K562 (cell line): ENCODE data around the gene NYAP1. TPM values are rescaled to one million over a fixed set of nuclear protein-coding genes. Genes with fewer than 3 reads are reported as not detected.

ENCODE experiments used
- ARHGAP35 ChIP-seq: fragments of 450-650 bp; IDR thresholded peaks from 2 replicates; pipeline ENCODE4 v1.6.1; 2018; ENCODE audit not compliant: partially characterized antibody
- ESRRA ChIP-seq: fragments of 450-650 bp; IDR thresholded peaks from 2 replicates; pipeline ENCODE4 v1.6.1; 2014; ENCODE audit warnings: low read depth, mild to moderate bottlenecking, moderate library complexity, borderline replicate concordance
- HOXB6 ChIP-seq: fragments of 250-450 bp; sonication (Bioruptor Pico); IDR thresholded peaks from 2 replicates; pipeline ENCODE4 v1.5.1; 2022; ENCODE audit warnings: mild to moderate bottlenecking, borderline replicate concordance
- JUND ChIP-seq, 2 experiments: IDR thresholded peaks; 2 replicates in 1 of 2; 3 replicates in 1 of 2; pipeline ENCODE4 v1.6.1; 2011; ENCODE audit warnings: borderline replicate concordance in 2 of 2, low read depth in 2 of 2, low read length in 2 of 2, improper control_type of control experiment in 1 of 2, missing biosample characterization in 1 of 2, missing genetic modification characterization in 1 of 2, missing genetic modification reagents in 1 of 2
- KAT7 ChIP-seq: sonication (generic); formaldehyde crosslinking; IDR thresholded peaks from 2 replicates; pipeline ENCODE4 v1.8.0; 2022; ENCODE audit warnings: missing genetic modification reagents, mild to moderate bottlenecking, borderline replicate concordance
- MCM7 ChIP-seq, 2 experiments: fragments of 450-650 bp; IDR thresholded peaks; 2 replicates each; pipeline ENCODE4 v1.6.1; 2016 to 2018
- NFE2 ChIP-seq: IDR thresholded peaks from 2 replicates; pipeline ENCODE4 v1.6.1; 2014; ENCODE audit warnings: antibody characterized with exemption, low read depth
- NR0B1 ChIP-seq: fragments of 450-650 bp; IDR thresholded peaks from one replicate; pipeline ENCODE4 v1.6.1; 2018; ENCODE audit warnings: mild to moderate bottlenecking, moderate library complexity; ENCODE audit not compliant: partially characterized antibody
- RBM22 ChIP-seq: fragments of 200-400 bp; formaldehyde crosslinking; IDR thresholded peaks from 2 replicates; pipeline ENCODE4 v1.6.1; 2018; ENCODE audit warnings: low read length, low read depth; ENCODE audit not compliant: poor library complexity, severe bottlenecking
- SP2 ChIP-seq: IDR thresholded peaks from 2 replicates; pipeline ENCODE4 v1.6.1; 2011; ENCODE audit warnings: mild to moderate bottlenecking, low read depth, low read length, moderate library complexity; ENCODE audit not compliant: poor library complexity, severe bottlenecking; ENCODE audit errors: extremely low read depth
- TAF1 ChIP-seq: IDR thresholded peaks from 2 replicates; pipeline ENCODE4 v1.6.1; 2011; ENCODE audit warnings: mild to moderate bottlenecking, low read length, moderate library complexity; ENCODE audit not compliant: insufficient read depth, control insufficient read depth, severe bottlenecking; ENCODE audit errors: extremely low read depth
- U2AF2 ChIP-seq: fragments of 200-400 bp; formaldehyde crosslinking; optimal IDR thresholded peaks from 2 replicates; pipeline ENCODE3; 2017; ENCODE audit warnings: low read depth, mild to moderate bottlenecking, low read length
- USF1 ChIP-seq: sonication (generic); formaldehyde crosslinking; IDR thresholded peaks from 2 replicates; pipeline ENCODE4 v1.9.0; 2022; ENCODE audit warnings: mild to moderate bottlenecking, missing genetic modification reagents
- ZC3H11A ChIP-seq: IDR thresholded peaks from 2 replicates; pipeline ENCODE4 v1.6.1; 2012; ENCODE audit warnings: low read depth, low read length, improper control_type of control experiment
- ZNF165 ChIP-seq: fragments of 250-450 bp; sonication (Bioruptor Pico); IDR thresholded peaks from 2 replicates; pipeline ENCODE4 v1.4.0; 2020; ENCODE audit warnings: borderline replicate concordance
- ZNF347 ChIP-seq: fragments of 450-650 bp; formaldehyde crosslinking; IDR thresholded peaks from 2 replicates; pipeline ENCODE4 v1.4.0; 2020; ENCODE audit warnings: low read depth, mild to moderate bottlenecking, moderate library complexity
- ZNF589 ChIP-seq: fragments of 200-800 bp; sonication (Bioruptor generic); IDR thresholded peaks from 2 replicates; pipeline ENCODE4 v1.6.1; 2016; ENCODE audit warnings: low read depth, missing genetic modification characterization, missing compliant biosample characterization
- polyA plus RNA-seq, 8 experiments: library from polyadenylated mRNA; depleted of rRNA in 4 of 8; stranded (reverse) in 5 of 8; unstranded in 3 of 8; fragments of >200 nt; fragmentation: Nextera tagmentation in 2 of 8; fragmentation: Illumina TruSeq in 1 of 8; extraction: Ambion mirVana in 2 of 8; extraction: Trizol in 1 of 8; gene quantifications; 2 replicates each; pipeline versions ENCODE4 v1.2.1 to v1.2.3, GENCODE V29; 2011 to 2014; ENCODE audit warnings: inconsistent platforms in 1 of 8, missing spikeins in 1 of 8
- total RNA-seq, 7 experiments: library from RNA; depleted of rRNA in 6 of 7; stranded (reverse); fragments of >200 nt in 6 of 7; fragmentation: Illumina TruSeq in 2 of 7; extraction: Trizol in 2 of 7; gene quantifications; 2 replicates each; pipeline versions ENCODE4 v1.2.1 to v1.2.3, GENCODE V29; 2011 to 2021; ENCODE audit warnings: low replicate concordance in 1 of 7
- TF ChIP-seq, protein P1 (sequence below): fragments of 450-650 bp; IDR thresholded peaks from 2 replicates; pipeline ENCODE4 v1.6.1; 2014; ENCODE audit warnings: low read depth, mild to moderate bottlenecking, moderate library complexity, borderline replicate concordance
- TF ChIP-seq, protein P2 (sequence below), 2 experiments: fragments of 450-650 bp; conservative IDR thresholded peaks; 2 replicates each; pipeline ENCODE4 v1.6.1; 2017; ENCODE audit warnings: mild to moderate bottlenecking in 2 of 2, moderate library complexity in 2 of 2
- TF ChIP-seq, protein P3 (sequence below): sonication (generic); formaldehyde crosslinking; IDR thresholded peaks from 2 replicates; pipeline ENCODE4 v1.8.1; 2023; ENCODE audit warnings: mild to moderate bottlenecking, missing genetic modification reagents

The NYAP1 gene
- total and polyA plus RNA-seq, 9 of the 15 experiments (the other 6 are each of a cell fraction or from before 2014, with no cell fraction given): 0.11 to 0.88 (median 0.22) TPM; not detected in 2

- TF ChIP-seq, protein P1, sequence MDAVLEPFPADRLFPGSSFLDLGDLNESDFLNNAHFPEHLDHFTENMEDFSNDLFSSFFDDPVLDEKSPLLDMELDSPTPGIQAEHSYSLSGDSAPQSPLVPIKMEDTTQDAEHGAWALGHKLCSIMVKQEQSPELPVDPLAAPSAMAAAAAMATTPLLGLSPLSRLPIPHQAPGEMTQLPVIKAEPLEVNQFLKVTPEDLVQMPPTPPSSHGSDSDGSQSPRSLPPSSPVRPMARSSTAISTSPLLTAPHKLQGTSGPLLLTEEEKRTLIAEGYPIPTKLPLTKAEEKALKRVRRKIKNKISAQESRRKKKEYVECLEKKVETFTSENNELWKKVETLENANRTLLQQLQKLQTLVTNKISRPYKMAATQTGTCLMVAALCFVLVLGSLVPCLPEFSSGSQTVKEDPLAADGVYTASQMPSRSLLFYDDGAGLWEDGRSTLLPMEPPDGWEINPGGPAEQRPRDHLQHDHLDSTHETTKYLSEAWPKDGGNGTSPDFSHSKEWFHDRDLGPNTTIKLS: peak; percentile 60; the same call in 1 of the 2 replicates
- no peak for TF ChIP-seq ZNF347 (CRISPR knock-in tag)
- TF ChIP-seq NFE2: no peak; the same call in 1 of the 2 replicates
- 0 out of 2 replicates have a peak, but pooled peaks have one; percentile 13 for TF ChIP-seq ESRRA
- no peak for TF ChIP-seq ZNF165 (CRISPR knock-in tag)
- TF ChIP-seq MCM7 (IDR thresholded peaks at IDR 0.05): no peak
- TF ChIP-seq USF1 (CRISPR knock-in tag): peak; percentile 70
- no peak for TF ChIP-seq U2AF2
- peak; percentile 85; the same call in 1 of the 2 replicates for TF ChIP-seq KAT7 (CRISPR knock-in tag)
- TF ChIP-seq ARHGAP35: no peak
- no peak for TF ChIP-seq RBM22
- TF ChIP-seq JUND (IDR thresholded peaks at IDR 0.05; ENCODE audit: borderline replicate concordance, low read depth, low read length): peak; percentile 71
- TF ChIP-seq JUND (tag; IDR thresholded peaks at IDR 0.05; ENCODE audit: borderline replicate concordance, low read depth, low read length): peak; percentile 69; the same call in 1 of the 3 replicates
- no peak for TF ChIP-seq ZC3H11A
- no peak for TF ChIP-seq HOXB6 (CRISPR knock-in tag)
- TF ChIP-seq ZNF589 (CRISPR knock-in tag): no peak
- TF ChIP-seq, protein P2, sequence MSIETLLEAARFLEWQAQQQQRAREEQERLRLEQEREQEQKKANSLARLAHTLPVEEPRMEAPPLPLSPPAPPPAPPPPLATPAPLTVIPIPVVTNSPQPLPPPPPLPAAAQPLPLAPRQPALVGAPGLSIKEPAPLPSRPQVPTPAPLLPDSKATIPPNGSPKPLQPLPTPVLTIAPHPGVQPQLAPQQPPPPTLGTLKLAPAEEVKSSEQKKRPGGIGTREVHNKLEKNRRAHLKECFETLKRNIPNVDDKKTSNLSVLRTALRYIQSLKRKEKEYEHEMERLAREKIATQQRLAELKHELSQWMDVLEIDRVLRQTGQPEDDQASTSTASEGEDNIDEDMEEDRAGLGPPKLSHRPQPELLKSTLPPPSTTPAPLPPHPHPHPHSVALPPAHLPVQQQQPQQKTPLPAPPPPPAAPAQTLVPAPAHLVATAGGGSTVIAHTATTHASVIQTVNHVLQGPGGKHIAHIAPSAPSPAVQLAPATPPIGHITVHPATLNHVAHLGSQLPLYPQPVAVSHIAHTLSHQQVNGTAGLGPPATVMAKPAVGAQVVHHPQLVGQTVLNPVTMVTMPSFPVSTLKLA (conservative IDR thresholded peaks at IDR 0.05): peak; percentile 99 to 100
- TF ChIP-seq, protein P3, sequence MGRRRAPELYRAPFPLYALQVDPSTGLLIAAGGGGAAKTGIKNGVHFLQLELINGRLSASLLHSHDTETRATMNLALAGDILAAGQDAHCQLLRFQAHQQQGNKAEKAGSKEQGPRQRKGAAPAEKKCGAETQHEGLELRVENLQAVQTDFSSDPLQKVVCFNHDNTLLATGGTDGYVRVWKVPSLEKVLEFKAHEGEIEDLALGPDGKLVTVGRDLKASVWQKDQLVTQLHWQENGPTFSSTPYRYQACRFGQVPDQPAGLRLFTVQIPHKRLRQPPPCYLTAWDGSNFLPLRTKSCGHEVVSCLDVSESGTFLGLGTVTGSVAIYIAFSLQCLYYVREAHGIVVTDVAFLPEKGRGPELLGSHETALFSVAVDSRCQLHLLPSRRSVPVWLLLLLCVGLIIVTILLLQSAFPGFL: 0 out of 2 replicates have a peak, but pooled peaks have one; percentile 49
- peak; percentile 2 for TF ChIP-seq SP2
- TF ChIP-seq NR0B1: no peak
- TF ChIP-seq TAF1: peak; percentile 56
Observed at GRCh38 chr7:100538654-100539435, 55.1 kb downstream of the NYAP1 start, which contains the start of gene AGFG2 (continued).
